GM21723 (cell line): ENCODE measurements around the gene FUT6.

Experiments
- ATAC-seq: cut with Tn5 transposase; IDR thresholded peaks from one replicate; pipeline ENCODE4 v1.9.1; 2021; ENCODE audit warnings: mild to moderate bottlenecking, moderate library complexity; ENCODE audit not compliant: unreplicated experiment

The FUT6 gene

DNA sequence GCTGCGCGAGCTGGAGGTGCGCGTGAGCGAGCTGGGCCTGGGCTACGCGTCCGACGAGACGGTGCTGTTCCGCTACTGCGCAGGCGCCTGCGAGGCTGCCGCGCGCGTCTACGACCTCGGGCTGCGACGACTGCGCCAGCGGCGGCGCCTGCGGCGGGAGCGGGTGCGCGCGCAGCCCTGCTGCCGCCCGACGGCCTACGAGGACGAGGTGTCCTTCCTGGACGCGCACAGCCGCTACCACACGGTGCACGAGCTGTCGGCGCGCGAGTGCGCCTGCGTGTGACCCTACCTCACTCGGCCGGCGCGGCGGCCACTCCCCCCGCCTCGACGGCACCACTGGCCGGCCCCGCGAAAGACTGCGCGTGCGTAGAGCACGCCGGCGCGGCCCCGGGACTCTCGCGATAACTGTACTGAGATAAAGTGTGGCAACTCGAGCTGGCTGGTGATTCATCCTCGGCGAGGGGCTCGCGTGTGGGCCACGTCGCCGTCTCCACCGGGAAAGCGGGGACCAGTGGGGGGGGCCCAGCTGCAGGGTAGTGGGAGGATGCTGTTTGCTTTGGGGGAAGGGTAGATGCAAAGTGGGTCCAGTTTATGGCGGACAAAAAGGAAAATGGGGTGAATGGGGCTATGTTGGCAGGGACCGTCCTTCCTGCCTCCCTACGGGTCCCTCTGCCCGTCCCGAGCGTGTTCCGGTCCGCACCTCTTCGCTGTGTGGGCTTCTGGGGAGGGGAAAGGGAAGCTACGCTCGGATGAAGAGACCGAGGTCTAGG lies 11.4 kb downstream of the FUT6 start:
- ATAC-seq = peak; percentile 58

DNA sequence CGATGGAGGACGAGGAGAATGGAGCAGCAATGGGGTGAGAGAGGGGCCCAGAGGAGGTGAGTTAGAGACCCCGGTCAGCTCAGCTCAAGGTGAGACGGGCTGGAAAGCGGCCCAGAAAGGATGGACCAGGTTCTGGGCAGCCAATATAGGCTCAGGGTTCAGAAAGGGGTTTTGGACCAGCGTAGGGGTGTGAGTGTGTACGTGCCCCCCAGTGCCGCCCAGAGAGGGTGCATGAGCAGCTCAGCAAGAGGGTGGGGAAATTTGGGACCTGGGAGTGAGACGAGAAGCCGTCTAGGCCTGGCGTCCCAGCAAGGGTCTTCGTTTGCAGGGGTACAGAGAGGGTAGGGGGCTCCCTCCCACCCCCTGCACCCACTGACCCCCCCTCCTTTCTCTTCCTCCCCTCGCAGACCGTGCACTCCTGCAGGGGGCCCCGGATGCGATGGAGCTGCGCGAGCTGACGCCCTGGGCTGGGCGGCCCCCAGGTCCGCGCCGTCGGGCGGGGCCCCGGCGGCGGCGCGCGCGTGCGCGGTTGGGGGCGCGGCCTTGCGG lies 12.1 kb downstream of the FUT6 start:
- ATAC-seq = no peak

DNA sequence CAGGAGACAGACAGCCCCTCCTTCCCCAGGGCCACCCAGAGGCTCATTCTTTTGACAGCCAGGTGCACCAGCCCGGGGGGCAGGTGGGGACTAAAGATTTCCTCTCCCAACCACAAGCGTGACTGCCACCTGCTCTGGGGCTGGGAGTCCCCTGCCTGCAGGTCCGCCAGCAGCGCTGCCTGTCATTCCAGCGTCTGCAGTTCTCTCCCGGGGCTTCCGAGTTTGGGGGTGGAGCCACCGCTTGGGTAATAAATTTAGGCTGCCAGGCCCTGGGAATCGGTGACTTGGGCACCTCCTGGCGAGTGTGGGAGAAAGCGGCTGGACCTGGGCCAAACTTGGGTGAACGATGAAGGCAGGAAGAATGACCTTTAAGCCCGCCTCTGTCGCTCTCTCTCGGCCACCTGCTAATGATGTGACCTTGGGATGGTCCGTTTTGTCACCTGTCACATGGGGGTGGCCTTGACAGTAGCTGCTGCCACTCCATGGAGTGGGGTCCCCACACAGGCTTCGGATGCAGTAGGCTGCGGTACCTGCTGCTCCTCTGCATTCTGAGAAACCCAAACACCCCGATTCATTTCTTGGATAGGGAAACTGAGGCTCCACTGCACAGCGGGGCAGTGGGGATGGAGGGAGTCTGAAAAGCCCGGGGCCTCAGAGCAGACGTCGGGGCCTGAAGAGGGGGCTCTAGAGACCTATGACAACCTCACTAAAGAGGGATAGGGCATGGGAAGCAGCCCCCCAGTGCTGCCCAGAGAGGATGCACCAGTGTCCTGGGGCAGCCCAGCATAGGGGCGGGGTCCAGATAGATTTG lies 12.8 kb downstream of the FUT6 start:
- ATAC-seq = no peak

DNA sequence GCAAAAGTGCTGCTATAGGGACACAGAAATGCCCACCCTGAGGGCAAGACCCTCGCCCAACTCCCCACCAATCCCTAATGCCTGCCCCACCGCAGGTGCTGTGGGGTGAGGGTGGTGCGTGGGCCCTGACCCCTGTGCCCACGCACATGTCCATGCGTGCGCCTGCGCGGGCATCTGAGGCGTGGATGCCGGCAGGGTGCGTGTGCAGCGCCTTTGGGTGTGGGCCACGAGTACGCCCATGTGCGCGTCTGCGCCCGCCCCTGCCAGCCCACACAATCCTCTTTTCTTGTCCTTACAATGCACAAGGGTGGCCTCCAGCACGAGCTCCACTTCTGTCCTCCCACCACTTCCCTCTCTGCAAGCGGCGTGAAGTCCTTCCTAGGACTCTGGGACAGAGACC lies 14.3 kb downstream of the FUT6 start:
- no peak for ATAC-seq

DNA sequence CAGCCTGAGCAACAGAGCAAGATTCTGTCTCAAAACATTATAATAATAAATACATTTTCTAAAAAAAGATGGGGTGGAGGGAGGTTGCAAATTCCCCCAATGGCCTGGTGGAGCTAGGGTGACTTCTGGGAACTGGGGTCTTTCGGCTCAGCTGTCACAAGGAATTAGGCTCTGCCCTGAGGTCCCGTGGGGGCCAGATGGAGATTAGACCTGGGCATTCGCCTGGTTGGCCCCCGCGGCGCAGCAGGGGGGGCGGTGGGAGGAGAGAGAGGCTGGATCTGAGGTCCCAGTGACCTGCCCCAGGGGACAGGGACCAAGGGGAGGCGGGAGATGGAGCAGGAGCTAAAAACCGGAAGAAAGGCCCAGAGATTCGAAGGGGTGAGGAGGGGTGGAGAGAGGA lies 14.8 kb downstream of the FUT6 start:
- ATAC-seq = no peak

DNA sequence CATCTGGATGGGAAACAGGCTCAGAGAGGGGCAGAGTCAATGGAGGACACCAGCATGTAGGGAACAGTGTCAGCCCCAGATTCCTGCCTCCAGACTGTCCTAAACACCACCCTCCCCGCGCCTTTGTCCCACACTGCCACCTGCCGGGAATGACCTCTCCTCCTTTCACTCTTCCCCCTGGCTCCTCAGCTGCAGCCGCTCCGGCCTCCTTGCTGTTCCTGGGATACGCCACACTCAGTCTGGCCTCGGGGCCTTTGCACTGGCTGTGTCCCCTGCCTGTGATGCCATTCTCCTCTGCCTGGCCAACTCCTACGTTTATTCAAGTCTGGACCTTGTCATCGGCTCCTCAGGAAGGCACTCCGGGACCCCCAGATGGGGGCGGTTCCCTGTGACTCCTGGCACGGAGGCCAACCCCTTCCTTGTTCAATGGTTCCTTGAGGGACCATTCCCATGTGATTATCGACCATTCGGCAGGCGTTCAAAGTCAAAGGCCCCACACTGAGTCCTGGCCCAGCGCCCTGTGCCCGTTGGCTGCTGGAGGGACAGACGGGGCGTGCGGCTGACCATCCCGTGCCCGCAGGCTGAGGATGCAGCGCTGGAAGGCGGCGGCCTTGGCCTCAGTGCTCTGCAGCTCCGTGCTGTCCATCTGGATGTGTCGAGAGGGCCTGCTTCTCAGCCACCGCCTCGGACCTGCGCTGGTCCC lies 15.8 kb downstream of the FUT6 start:
- no peak for ATAC-seq

- no peak for ATAC-seq
Observed at GRCh38 chr19:5822181-5822844, 17.2 kb downstream of the FUT6 start.

DNA sequence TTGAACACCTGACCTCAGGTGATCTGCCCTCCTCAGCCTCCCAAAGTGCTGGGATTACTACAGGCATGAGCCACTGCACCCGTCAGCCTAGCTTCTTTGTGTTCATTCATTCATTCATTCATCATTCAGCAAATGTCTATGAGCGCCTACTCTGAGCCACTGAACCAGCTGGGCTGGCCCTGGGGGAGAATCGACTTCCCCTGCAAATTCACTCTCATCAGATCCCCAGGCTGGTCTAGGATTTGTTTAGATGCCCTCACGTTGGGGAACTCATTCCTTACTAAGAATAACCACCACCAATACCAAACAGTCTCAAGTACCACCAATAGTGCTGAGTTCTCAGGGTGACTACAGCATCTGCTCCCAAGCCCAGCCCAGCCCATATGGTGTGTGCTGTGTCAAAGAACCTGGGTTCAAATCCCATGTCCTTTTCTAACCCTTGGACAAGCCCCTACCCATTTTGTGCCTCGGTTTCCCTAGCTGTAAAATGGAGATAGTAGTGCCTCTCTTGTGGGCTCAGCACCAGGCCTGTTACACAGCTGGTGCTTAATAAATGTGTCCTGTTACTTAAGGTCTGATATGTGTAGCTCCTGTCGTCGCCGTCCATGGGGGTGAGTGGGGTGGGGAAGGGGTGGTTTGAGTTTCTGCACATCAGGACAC lies 17.9 kb downstream of the FUT6 start:
- ATAC-seq = no peak

DNA sequence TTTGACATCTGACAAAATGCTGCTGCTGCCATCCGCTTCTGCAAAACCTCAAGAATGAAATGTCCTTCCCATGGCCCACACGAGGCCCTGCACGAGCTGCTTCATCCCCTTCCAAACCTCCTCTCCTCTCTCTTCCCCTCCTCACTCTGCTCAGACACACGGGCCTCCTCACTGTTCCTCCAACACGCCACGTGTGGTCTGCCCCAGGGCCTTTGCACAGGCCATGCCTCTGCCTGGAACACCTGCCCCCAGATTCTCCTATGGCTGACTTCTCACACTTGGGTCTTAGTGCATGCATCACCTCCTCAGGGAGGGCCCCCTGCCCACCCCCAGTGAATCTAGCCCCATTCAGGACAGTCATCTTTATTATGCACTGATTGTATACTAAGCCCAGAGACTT lies 18.7 kb downstream of the FUT6 start:
- no peak for ATAC-seq

- ATAC-seq = no peak
Observed at GRCh38 chr19:5818594-5818993, 20.9 kb downstream of the FUT6 start.

DNA sequence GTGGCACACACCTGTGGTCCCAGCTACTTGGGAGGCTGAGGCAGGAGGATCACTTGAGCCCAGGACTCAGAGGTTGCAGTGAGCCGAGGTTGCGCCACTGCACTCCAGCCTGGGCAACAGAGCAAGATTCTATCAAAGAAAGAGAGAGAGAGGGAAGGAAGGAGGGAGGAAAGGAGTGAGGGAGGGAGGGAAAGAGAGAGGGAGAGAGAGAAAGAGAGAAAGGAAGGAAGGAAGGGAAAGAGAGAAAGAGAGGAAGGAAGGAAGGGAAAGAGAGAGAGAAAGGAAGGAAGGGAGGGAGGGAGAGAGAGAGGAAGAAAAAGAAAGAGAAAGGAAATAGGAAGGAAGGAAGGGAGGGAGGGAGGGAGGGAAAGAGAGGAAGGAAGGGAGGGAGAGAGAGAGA lies 22.3 kb downstream of the FUT6 start:
- no peak for ATAC-seq

DNA sequence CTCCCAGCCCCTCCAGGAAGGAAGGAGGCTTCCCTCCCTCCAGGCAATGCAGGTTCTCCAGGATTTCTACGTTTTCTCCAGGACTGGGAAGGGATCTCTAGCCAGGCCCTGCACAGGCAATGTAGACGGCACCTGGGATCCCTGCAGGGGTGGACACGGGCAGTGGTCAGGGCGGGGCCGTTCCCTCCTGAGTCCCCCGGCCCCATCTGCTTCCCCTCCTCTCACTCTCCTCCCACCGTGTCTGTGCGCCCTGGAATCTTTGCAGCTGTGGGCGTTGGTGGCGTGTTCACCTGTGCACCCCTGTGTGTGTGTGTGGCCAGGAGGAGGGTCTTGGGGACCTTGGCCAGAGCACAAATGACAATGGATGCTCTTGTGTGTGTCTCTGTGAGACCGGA lies 24.7 kb downstream of the FUT6 start:
- no peak for ATAC-seq

- ATAC-seq = no peak
Observed at GRCh38 chr19:5814123-5814851, 25.2 kb downstream of the FUT6 start.

GRCh38 chr19:5811117-5811516 lies 28.4 kb downstream of the FUT6 start:
- ATAC-seq = no peak

DNA sequence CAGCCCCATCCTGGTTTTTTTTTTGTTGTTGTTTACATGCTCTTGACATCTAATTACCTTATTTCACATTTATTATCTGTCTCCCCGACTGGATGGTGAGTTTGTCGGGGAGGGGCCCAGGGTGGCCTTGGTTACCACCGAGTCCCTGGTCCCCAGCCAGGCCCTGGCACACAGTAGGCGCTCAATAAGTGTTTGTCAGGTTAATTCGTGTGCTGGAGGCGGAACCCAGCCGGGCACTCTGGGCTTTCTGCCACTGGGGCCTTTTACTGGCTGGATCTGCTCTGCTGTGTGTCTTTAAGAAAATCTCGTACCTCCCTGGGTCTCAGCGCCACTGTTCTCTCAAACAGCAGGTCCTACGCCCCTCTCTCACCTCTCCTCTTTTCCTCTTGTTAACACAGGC lies 30.0 kb downstream of the FUT6 start:
- no peak for ATAC-seq

GRCh38 chr19:5809053-5809452 lies 30.4 kb downstream of the FUT6 start:
- ATAC-seq = no peak

DNA sequence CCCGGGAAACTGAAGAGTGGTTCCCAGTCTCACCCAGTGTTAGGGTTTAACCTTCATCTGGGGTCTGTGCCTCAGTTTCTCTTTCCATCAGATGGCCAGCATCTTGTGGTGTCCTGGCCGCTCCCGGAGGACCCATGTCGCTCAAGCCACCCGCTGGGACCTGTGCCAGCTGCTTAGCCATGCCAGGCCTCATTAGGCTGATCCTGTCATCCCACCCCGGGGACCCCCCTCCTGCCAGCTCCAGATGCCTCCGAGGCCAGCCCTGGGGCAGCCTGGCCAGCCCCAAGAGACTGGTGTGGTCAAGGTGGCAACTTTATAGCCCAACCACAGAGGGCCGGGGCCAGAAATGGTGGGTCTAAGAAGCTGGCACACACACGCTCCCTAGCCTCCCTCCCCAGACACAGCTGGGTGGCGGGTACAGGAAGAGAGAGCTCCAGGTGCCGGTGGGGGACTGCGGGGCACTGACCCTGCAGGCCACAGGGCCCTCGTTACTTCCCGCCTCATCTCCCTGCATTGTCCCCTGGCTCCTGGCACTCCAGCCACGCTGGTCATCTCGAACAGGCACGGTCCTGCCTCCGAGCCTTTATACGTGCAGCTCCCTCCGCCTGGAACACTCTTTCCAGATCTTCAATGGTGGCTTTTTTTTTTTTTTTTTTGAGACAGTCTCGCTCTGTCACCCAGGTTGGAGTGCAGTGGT lies 31.2 kb downstream of the FUT6 start:
- ATAC-seq = no peak

GRCh38 chr19:5806905-5807304 lies 32.6 kb downstream of the FUT6 start:
- no peak for ATAC-seq

DNA sequence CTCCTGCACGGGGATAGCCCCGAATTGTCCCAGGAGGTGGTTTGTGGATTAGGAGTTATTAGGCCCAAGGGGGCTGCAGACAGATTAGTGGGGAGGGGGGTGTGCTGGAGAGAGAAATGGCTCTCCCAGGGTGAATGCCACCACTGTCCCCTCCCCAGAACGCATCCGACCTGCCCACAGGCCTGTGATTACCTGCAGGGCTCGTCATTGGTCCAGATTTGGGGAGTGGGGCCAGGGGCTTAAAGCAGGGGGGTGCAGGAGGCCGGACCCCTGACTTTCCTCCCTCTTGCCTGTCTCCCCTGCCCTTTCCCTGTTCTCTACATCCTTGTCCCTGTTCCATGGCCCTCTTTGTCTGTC lies 33.4 kb downstream of the FUT6 start:
- ATAC-seq = no peak
